Measurements from ENCODE around the gene SH3PXD2A.

DNA sequence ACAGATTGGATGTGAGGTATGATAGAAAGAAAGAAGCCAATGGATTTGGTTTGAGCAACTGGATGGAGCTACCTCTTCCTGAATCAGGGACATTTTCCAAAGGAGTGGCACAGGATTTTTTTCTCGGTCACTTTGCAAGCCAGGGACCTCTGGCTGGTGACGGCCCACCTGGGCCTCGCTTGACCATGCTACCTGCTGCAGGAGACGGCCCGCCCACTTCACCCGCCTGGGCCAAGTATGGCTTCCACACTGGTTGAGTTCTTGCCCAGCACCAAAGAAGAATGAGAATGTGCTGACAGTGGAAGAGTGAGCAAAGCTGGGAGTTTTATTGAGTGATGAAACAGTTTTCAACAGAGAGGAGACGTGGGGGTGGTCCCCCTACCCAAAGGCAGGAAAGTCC, 24.5 kb upstream of the SH3PXD2A start:
- TF ChIP-seq EZH2 (IDR thresholded peaks at IDR 0.05): no peak
- TF ChIP-seq, protein P1, sequence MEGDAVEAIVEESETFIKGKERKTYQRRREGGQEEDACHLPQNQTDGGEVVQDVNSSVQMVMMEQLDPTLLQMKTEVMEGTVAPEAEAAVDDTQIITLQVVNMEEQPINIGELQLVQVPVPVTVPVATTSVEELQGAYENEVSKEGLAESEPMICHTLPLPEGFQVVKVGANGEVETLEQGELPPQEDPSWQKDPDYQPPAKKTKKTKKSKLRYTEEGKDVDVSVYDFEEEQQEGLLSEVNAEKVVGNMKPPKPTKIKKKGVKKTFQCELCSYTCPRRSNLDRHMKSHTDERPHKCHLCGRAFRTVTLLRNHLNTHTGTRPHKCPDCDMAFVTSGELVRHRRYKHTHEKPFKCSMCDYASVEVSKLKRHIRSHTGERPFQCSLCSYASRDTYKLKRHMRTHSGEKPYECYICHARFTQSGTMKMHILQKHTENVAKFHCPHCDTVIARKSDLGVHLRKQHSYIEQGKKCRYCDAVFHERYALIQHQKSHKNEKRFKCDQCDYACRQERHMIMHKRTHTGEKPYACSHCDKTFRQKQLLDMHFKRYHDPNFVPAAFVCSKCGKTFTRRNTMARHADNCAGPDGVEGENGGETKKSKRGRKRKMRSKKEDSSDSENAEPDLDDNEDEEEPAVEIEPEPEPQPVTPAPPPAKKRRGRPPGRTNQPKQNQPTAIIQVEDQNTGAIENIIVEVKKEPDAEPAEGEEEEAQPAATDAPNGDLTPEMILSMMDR (IDR thresholded peaks at IDR 0.05): no peak

Measured in neural progenitor cell (in vitro differentiated cells).